HG03066 (cell line): ENCODE results near the gene HESX1.

Experiments used
- ATAC-seq: cut with Tn5 transposase; IDR thresholded peaks from one replicate; pipeline ENCODE4 v1.9.1; 2021; ENCODE audit warnings: low read depth; ENCODE audit not compliant: unreplicated experiment

The HESX1 gene

DNA sequence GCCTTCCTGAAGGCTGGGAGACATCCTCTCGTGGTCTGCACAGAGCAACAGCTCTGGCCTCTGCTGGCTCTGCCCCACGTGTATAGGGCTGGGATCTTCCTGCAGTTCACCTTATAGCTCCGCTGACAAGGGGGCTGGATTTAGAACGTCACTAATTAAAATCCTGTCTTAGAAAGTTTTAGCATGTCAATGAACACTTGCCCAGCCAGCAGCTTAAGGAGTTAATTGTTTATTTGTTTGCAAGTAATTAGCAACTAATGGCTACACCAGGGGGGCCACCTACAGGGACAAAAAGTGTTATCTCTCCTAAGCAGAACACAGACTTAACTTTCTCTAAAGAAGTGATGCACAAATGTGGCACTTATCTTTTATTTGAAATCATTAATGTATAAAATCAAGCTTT lies at the start of gene HESX1:
Gene HESX1 (minus strand): TSS at position 84 of the 403 bp plus-strand sequence. CDS start 60 bp downstream, at position 24.
- no peak for ATAC-seq

GRCh38 chr3:57244946-57245345 lies 45.2 kb upstream of the HESX1 start:
- ATAC-seq: no peak

GRCh38 chr3:57234613-57235575 lies 35.1 kb upstream of the HESX1 start:
- no peak for ATAC-seq

DNA sequence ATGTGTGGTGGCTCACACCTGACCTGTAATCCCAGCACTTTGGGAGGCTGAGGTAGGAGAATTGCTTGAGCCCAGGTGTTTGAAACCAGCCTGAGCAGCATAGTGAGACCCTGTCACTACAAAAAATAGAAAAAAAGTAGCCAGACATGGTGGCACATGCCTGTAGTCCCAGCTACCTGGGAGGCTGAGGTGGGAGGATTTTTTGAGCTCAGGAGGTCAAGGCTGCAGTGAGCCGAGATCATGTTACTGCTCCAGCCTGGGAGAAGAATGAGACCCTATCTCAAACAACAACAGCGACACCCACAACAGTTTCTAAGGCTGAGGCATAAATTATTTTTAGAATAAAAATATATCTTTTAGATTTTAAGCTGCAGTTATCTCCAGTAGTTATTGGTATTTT lies 34.0 kb upstream of the HESX1 start:
- no peak for ATAC-seq

DNA sequence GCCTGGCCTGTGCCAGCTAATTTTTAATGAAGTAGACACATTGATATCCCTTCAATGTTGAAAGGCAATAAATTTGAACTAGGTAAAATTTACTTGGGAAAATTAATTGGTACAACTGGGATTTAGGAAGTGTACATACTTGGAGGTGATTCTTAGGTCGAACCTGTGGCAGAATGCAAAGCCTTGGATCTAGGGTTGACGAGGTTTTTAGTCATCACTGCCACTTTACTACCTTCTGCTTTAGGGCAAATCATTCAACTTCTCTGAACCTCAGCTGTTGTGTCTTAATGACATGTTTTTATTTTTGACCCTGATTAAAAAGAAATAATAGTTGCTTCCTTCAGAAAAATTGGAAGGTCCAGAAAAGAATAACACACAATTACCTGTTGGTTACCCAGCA lies 30.2 kb upstream of the HESX1 start:
- no peak for ATAC-seq

GRCh38 chr3:57227930-57228751 lies 28.4 kb upstream of the HESX1 start:
- peak; percentile 41 for ATAC-seq

DNA sequence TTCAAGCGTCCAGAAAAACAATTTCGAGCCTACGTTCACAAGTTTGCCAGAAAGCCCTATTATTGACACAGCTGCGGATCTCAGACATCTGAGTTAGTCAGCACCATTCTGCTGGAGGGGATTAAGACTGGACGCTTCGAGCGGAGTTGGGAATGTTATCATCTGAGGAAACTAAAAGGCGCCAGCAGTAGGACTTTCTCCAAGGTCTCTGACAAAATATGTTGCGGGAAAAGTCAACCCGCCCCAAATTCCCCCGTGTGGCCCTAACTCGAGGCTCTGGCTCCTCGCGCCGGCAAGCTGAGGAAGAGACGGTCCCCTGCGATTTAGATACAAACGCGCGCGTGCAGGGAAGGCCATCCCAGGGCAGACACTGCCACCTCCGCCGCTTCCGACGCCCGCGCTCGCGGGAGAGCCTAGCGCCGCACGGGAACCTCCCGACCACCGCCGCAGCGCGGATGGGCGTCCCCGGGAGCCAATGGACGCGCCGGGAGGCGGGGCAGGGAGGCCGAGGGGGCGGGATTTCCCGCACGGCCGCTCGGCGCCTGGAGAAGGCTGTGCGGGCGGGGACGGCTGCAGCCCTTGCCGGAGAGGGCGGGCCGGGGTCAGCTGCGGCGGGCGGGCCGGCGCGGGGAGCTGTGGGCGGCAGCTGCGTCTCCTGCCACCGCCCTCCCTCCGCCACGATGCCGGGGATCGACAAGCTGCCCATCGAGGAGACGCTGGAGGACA lies 27.6 kb upstream of the HESX1 start, which contains the start of gene APPL1:
Gene APPL1 (plus strand): TSS at position 526 of the 726 bp plus-strand sequence. CDS start 155 bp downstream, at position 681.
- ATAC-seq: peak; percentile 87

- no peak for ATAC-seq
Observed at GRCh38 chr3:57226176-57226575, 26.4 kb upstream of the HESX1 start.

GRCh38 chr3:57224856-57225255 lies 25.1 kb upstream of the HESX1 start:
- no peak for ATAC-seq

DNA sequence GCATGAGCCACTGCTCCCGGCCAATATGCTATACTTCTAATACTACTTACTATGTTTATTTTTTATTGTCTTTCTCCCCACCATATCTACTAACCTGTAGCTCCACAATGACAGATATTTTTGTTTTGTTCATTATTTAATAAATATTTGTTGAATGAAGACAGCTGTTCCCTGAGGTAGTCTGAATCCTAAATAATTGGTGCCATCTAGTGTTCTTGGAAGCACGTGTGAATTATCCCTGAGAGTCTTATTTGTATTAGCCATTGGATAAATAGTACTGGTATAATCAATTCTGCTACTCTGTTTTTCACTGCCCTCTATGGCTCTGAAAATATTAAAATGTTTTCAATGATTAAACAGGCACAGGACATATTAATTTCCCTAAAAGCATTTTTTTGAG lies 22.1 kb upstream of the HESX1 start:
- ATAC-seq: no peak

DNA sequence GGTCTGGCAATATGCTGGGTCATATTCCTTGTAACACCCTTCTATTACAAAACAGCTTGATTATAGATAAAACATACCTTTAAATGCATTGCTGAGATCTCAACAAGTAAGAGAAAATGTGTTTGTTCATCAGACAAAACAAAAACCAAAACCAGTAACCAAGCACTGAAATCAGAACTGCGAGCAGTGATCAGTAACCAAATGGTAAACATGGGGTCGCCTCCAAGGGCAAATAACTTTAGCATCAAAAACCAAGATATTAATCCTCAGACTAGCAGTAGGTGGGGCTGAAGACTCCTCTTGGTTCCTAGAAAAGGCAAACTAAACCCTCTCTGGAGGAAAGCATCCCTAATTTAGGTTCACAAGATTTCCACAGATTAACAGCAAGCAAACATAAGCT lies 6.6 kb upstream of the HESX1 start:
- no peak for ATAC-seq

DNA sequence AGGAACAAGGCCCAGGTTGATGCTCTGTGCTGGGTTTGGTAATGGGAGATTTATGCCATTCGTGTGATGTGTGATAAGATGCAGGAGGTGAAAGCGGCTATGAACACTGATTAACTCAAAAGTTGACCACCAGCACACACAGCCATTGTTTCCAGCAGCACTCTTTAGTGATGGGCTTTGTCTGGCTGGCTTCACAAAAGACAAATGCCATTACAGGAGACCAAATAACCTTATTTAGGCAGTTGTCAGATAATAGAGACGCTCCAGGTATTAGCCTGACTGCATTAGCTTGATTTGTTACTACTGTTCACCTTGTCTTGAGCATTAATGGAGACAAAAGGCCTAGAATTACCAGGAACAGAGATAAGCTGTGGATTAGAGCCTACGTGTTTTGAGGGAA lies 5.1 kb downstream of the HESX1 start:
- ATAC-seq: no peak

GRCh38 chr3:57192028-57192427 lies 7.8 kb downstream of the HESX1 start:
- ATAC-seq: no peak

DNA sequence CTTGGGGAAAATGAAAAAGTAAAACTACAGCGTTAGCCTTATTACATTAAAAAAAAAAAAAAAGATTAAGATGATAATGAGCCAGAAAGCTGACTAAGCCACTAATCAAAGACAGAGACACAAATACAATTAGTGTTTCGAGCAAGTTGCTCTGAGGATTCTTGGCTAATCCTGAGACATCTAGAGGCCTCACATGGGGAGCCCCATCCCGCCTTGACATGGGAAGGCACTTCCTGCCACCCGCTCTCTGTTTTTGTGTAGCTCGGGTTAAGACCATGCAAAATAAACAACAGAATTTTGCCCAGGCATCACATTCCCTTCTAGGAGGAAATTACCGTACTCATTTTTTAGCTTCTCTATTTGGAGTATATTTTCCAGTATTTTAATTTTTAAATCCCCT lies 15.3 kb downstream of the HESX1 start:
- ATAC-seq: no peak

GRCh38 chr3:57179580-57180410 lies 20.0 kb downstream of the HESX1 start:
- no peak for ATAC-seq

GRCh38 chr3:57176045-57176444 lies 23.7 kb downstream of the HESX1 start:
- ATAC-seq: no peak

DNA sequence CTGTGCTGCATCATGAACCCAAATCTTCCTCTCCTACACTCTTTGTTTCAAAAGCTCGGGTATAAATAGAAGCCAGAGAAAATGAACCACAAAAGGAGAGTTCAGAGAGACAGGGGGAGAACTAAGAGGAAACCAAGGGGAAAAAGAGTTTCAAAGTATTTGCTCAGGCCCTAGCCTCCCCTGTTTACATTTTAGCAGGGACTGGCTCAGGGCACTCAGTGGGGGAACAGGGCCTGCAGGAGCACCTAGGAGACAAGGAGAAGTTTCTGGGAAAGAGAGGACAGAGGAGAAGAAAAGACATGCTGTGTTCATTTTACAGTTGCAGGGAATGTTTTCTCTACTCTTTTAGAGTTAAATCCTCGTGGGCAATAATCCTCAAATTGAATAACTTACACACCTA lies 26.1 kb downstream of the HESX1 start:
- ATAC-seq: no peak

- no peak for ATAC-seq
Observed at GRCh38 chr3:57170946-57171345, 28.8 kb downstream of the HESX1 start.

GRCh38 chr3:57169872-57170623 lies 29.7 kb downstream of the HESX1 start:
- no peak for ATAC-seq
